Naive B cell (primary cell): ENCODE data around the gene SDK1. TPM values are rescaled to one million over a fixed set of nuclear protein-coding genes. Genes with fewer than 3 reads are reported as not detected.

Experiments
- ATAC-seq, 2 donors: fragments of 150-1000 bp; cut with Tn5 transposase; 2 replicates each; pipeline ENCODE4 v1.10.0; 2021; ENCODE audit warnings: low read depth in 2 of 2, mild to moderate bottlenecking in 2 of 2, moderate library complexity in 2 of 2
- DNase-seq: peaks from one replicate; pipeline ENCODE4 v3.0.0; 2022
- H3K27ac Mint-ChIP-seq, 6 donors: one replicate each; pipeline ENCODE4 v1.8.0; 2020 to 2022; ENCODE audit warnings: mild to moderate bottlenecking in 6 of 6, mixed read lengths in 6 of 6, moderate library complexity in 5 of 6, inconsistent platforms in 2 of 6
- H3K27me3 Mint-ChIP-seq, 3 donors: one replicate each; pipeline ENCODE4 v1.8.0; 2021 to 2022; ENCODE audit warnings: mixed read lengths in 3 of 3, mild to moderate bottlenecking in 1 of 3
- H3K36me3 Mint-ChIP-seq, 2 donors: one replicate each; pipeline ENCODE4 v1.8.0; 2020 to 2022; ENCODE audit warnings: mixed read lengths in 2 of 2, inconsistent platforms in 1 of 2, mild to moderate bottlenecking in 1 of 2
- H3K4me1 Mint-ChIP-seq, 3 donors: one replicate each; pipeline ENCODE4 v1.8.0; 2020 to 2022; ENCODE audit warnings: mixed read lengths in 3 of 3, inconsistent platforms in 1 of 3, mild to moderate bottlenecking in 1 of 3, moderate library complexity in 1 of 3
- H3K4me3 Mint-ChIP-seq, 8 donors: one replicate each; pipeline ENCODE4 v1.8.0; 2020 to 2022; ENCODE audit warnings: mild to moderate bottlenecking in 8 of 8, mixed read lengths in 8 of 8, moderate library complexity in 8 of 8, inconsistent platforms in 2 of 8
- H3K9me3 Mint-ChIP-seq, 7 donors: one replicate each; pipeline ENCODE4 v1.8.0; 2020 to 2022; ENCODE audit warnings: mixed read lengths in 7 of 7, mild to moderate bottlenecking in 5 of 7, inconsistent platforms in 2 of 7, moderate library complexity in 1 of 7
- polyA plus RNA-seq, 6 donors: library from polyadenylated mRNA; unstranded; fragments of 300-500 nt; fragmentation: Illumina TruSeq; gene quantifications; one replicate each; pipeline ENCODE4 v1.2.3, GENCODE V29; 2021; ENCODE audit warnings: low read depth in 6 of 6

The SDK1 gene
- polyA plus RNA-seq, 6 donors from 2014 or later, result 0.15 to 0.60 (median 0.38) TPM; not detected in 2

- Mint-ChIP-seq H3K27me3 (peaks cover 20 to 32% (median 28%) of the 10 kb centered on the region in 3 donors), H3K4me3 (no peak overlapping the region), H3K27ac (no peak overlapping the region), H3K4me1 (no peaks in the 10 kb centered on the region), H3K9me3 (peaks cover 0 to 19% (median 0%) of the 10 kb centered on the region in 7 donors), H3K36me3 (no peaks in the 10 kb centered on the region)
- no peak for DNase-seq
- no peak for ATAC-seq
These were observed 409.5 kb downstream of the SDK1 start for GRCh38 chr7:3710531-3710930.

- Mint-ChIP-seq H3K27ac (no peak overlapping the region), H3K4me1 (no peaks in the 10 kb centered on the region), H3K36me3 (no peaks in the 10 kb centered on the region), H3K27me3 (peaks cover 23 to 40% (median 25%) of the 10 kb centered on the region in 3 donors), H3K9me3 (peaks cover 0 to 15% (median 0%) of the 10 kb centered on the region in 7 donors), H3K4me3 (no peak overlapping the region)
- ATAC-seq (no peak), DNase-seq (no peak)
These were observed 411.8 kb downstream of the SDK1 start for GRCh38 chr7:3712841-3713240.

GRCh38 chr7:3721422-3721821, 420.4 kb downstream of the SDK1 start:
- H3K27ac Mint-ChIP-seq, result no peak overlapping the region
- no peak for ATAC-seq
- peaks cover 4 to 8% (median 5%) of the 10 kb centered on the region in 3 donors for H3K4me1 Mint-ChIP-seq
- H3K9me3 Mint-ChIP-seq, result peaks cover 0 to 2% (median 0%) of the 10 kb centered on the region in 7 donors
- no peak overlapping the region for H3K4me3 Mint-ChIP-seq
- no peaks in the 10 kb centered on the region for H3K36me3 Mint-ChIP-seq
- DNase-seq, result no peak
- peaks cover 1 to 10% (median 3%) of the 10 kb centered on the region in 3 donors for H3K27me3 Mint-ChIP-seq

GRCh38 chr7:3722396-3722922, 421.4 kb downstream of the SDK1 start:
- H3K27ac Mint-ChIP-seq, result no peak overlapping the region
- DNase-seq (peak; percentile 33), ATAC-seq (peak; percentile 58 to 88)
- H3K9me3 Mint-ChIP-seq, result peaks cover 0 to 2% (median 0%) of the 10 kb centered on the region in 7 donors
- H3K4me3 Mint-ChIP-seq, result peak overlapping the region in 1 of 8 donors; percentile 55
- H3K4me1 Mint-ChIP-seq, result peaks cover 4 to 8% (median 5%) of the 10 kb centered on the region in 3 donors
- no peaks in the 10 kb centered on the region for H3K36me3 Mint-ChIP-seq
- peaks cover 0 to 10% (median 9%) of the 10 kb centered on the region in 3 donors for H3K27me3 Mint-ChIP-seq

DNA sequence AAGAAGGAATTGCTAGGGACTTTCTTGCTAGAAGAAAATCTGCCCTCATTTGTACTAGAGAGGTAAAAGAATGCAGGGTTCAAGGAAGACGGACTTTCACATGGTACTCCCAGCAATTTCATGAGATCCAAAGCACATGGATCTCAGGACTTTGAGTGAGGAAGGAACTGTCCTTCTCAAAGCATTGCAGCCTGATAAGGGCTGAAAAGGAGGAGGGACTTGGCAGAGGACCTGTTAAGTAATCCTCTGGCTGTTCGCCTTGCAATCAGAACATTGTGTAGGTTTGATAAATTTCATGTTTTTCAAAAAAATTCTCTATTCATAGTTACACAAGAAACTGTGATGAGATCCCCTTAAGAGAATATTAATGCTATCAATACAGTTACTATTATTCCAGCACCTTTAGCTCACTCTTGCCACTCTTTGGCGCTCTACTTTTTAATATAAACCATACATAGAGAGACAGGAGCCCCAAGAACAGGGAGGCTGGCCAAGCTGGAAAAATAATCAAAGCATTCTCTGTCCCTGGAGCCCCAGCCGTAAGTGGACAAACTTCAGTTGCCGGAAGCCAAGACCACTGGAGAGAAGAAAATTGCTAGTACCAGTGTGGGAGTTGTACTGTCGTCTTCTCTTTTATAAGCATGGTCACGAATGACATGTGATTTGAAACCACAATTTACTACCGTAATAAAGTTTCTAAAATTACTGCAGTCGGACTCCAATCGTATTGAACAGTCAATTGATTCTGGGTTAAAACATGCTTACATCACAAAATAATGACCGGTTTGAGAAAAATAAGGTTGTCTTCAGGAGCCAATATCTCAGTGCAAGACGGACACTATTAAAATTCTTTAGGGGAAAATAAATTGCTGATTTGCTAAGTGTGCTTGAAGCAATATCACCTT, 424.4 kb downstream of the SDK1 start:
- H3K9me3 Mint-ChIP-seq, result peaks cover 0 to 5% (median 1%) of the 10 kb centered on the region in 7 donors
- peaks cover 4 to 8% (median 5%) of the 10 kb centered on the region in 3 donors for H3K4me1 Mint-ChIP-seq
- H3K27me3 Mint-ChIP-seq, result peaks cover 7 to 22% (median 20%) of the 10 kb centered on the region in 3 donors
- no peak overlapping the region for H3K27ac Mint-ChIP-seq
- ATAC-seq (no peak), DNase-seq (no peak)
- H3K36me3 Mint-ChIP-seq, result no peaks in the 10 kb centered on the region
- no peak overlapping the region for H3K4me3 Mint-ChIP-seq

DNA sequence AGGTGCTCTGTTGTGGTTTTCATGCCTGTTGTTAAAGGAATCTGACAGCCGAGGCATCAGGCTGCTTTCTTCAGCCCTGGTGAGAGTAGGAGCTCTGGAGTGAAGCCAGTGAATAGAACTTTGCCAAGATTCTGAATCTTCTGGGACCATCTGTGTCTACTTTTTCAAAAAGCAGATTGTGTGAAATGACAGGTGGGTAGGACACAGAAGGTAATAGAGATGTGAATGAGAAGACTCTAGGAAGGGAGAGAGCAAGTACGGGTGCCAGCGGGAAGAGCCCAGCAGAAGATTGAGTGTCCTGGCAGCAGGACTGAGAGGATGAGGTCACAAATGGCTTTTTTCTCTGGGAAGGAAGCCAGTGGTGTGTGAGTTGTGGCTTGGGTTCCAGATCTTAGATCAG, 429.2 kb downstream of the SDK1 start:
- Mint-ChIP-seq H3K27me3 (peaks cover 7 to 23% (median 21%) of the 10 kb centered on the region in 3 donors), H3K36me3 (peaks cover 0 to 7% of the 10 kb centered on the region in 2 donors), H3K27ac (no peak overlapping the region), H3K4me3 (no peak overlapping the region), H3K9me3 (peaks cover 0 to 16% (median 4%) of the 10 kb centered on the region in 7 donors), H3K4me1 (no peaks in the 10 kb centered on the region)
- ATAC-seq (no peak), DNase-seq (no peak)

GRCh38 chr7:3732395-3733005, 431.4 kb downstream of the SDK1 start:
- DNase-seq (no peak), ATAC-seq (no peak)
- no peak overlapping the region for H3K4me3 Mint-ChIP-seq
- H3K36me3 Mint-ChIP-seq, result peaks cover 0 to 7% of the 10 kb centered on the region in 2 donors
- H3K27ac Mint-ChIP-seq, result peak overlapping the region in 1 of 6 donors; percentile 8
- no peaks in the 10 kb centered on the region for H3K4me1 Mint-ChIP-seq
- peaks cover 0 to 16% (median 4%) of the 10 kb centered on the region in 7 donors for H3K9me3 Mint-ChIP-seq
- H3K27me3 Mint-ChIP-seq, result peaks cover 7 to 21% (median 20%) of the 10 kb centered on the region in 3 donors

DNA sequence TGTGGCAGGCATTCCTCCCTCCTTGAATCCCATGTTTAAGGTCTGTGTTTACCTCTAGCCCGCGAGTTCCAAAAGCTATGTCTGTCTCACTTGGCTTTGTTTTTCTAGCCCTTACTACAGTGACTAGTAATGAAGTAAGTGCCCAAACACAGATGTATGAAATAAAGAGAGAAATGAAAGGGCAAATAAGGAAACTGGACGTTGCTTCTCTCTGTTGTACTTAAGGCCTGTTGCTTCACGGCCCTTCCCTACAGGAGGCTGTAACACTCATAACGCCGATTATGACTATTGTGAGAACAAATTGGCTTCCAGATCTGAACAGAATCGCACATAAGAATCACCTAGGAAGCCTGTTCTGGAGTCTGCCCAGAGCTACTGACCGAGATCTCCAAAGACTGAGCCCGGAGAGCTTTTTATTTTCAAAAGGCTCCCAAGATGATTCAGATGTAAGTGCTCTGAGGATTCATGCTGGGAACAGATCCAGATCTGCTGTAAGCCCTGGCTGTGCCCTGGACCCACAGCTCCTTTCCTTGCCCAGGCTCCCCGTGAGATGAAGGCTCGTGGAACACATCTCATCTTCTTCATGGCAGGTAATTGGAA, 432.6 kb downstream of the SDK1 start:
- ATAC-seq, result no peak
- H3K4me3 Mint-ChIP-seq, result peak overlapping the region in 1 of 8 donors; percentile 16
- H3K36me3 Mint-ChIP-seq, result peaks cover 0 to 18% of the 10 kb centered on the region in 2 donors
- H3K27me3 Mint-ChIP-seq, result peaks cover 9 to 19% (median 15%) of the 10 kb centered on the region in 3 donors
- H3K4me1 Mint-ChIP-seq, result no peaks in the 10 kb centered on the region
- DNase-seq, result no peak
- H3K9me3 Mint-ChIP-seq, result peaks cover 4 to 27% (median 9%) of the 10 kb centered on the region in 7 donors
- no peak overlapping the region for H3K27ac Mint-ChIP-seq

DNA sequence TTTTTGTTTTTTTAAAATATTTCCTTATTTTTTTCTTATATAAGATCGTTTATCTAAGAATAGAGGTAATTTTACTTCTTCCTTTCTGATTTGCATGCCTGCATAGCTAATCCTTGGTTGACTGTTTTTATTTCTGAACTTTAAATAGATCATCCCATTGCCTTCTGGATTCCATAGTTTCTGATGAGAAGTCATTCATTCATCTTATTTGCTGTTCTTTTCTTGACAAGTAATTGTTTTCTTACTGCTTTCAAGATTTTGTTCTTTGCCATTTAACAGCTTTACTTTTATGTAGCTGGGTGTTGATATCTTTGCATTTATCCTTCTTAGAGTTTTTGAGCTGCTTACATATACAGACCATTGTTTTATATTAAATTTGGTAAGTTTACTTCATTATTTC, 437.9 kb downstream of the SDK1 start:
- Mint-ChIP-seq H3K27ac (no peak overlapping the region), H3K9me3 (peaks cover 9 to 39% (median 12%) of the 10 kb centered on the region in 7 donors), H3K27me3 (peaks cover 3 to 14% (median 9%) of the 10 kb centered on the region in 3 donors), H3K36me3 (peaks cover 0 to 21% of the 10 kb centered on the region in 2 donors), H3K4me3 (no peak overlapping the region), H3K4me1 (peaks cover 13 to 21% (median 18%) of the 10 kb centered on the region in 3 donors)
- ATAC-seq, result no peak
- no peak for DNase-seq

DNA sequence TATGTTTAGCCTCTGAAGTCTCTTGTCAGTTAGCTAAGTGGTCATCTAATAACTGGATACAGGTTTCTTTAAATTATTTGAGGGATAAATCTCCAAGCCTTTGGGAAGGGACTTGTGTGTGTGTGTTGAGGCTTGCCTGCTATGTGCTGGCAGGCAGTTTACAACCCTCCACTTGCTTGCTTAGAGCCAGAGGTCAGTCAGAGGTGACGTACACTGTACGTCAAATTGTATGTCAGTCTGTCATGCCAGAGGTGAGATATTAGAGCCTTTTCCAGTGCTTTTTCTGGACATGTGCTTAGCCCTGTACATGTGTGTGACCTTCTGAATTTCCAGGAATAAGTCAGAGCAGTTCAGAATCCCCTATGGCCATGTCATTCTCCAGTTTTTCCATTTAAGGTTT, 438.9 kb downstream of the SDK1 start:
- no peak overlapping the region for H3K4me3 Mint-ChIP-seq

DNA sequence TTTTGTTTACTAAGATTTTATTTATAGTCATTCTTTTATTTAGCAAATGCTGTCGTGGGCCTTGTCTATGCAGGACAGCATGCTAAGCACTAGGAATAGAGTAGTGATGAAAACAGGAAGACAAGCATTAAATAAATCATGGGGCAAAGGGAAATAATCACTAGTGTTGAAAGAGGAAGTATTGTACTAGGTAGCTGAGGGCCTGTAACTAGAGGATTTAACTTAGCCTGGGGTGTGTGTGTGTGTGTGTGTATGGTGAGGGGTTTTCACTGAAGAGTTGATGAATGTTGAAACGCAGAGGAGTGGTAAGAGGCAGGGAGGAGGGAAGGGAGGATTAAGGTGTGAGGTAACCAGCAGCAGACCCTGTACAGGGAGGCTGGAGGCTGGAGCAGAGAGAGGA, 446.4 kb downstream of the SDK1 start:
- Mint-ChIP-seq H3K36me3 (no peaks in the 10 kb centered on the region), H3K4me1 (peaks cover 13 to 23% (median 21%) of the 10 kb centered on the region in 3 donors), H3K27me3 (no peaks in the 10 kb centered on the region), H3K4me3 (peak overlapping the region in 6 of 8 donors; percentile 0 to 76 (median 4)), H3K27ac (peak overlapping the region; percentile 33 to 90 (median 74)), H3K9me3 (peaks cover 0 to 10% (median 2%) of the 10 kb centered on the region in 7 donors)
- DNase-seq (peak; percentile 42), ATAC-seq (peak; percentile 97 to 99)

More for the DNA sequence above, 438.9 kb downstream of the SDK1 start:
- ATAC-seq (no peak), DNase-seq (no peak)
- peaks cover 13 to 21% (median 18%) of the 10 kb centered on the region in 3 donors for H3K4me1 Mint-ChIP-seq
- H3K36me3 Mint-ChIP-seq, result peaks cover 0 to 21% of the 10 kb centered on the region in 2 donors
- peaks cover 0 to 14% (median 9%) of the 10 kb centered on the region in 3 donors for H3K27me3 Mint-ChIP-seq
- no peak overlapping the region for H3K27ac Mint-ChIP-seq
- H3K9me3 Mint-ChIP-seq, result peaks cover 9 to 43% (median 12%) of the 10 kb centered on the region in 7 donors

- peaks cover 13 to 19% (median 14%) of the 10 kb centered on the region in 3 donors for H3K4me1 Mint-ChIP-seq
- ATAC-seq (no peak), DNase-seq (no peak)
- no peaks in the 10 kb centered on the region for H3K27me3 Mint-ChIP-seq
- H3K27ac Mint-ChIP-seq, result no peak overlapping the region
- no peak overlapping the region for H3K4me3 Mint-ChIP-seq
- no peaks in the 10 kb centered on the region for H3K36me3 Mint-ChIP-seq
- H3K9me3 Mint-ChIP-seq, result peaks cover 0 to 5% (median 0%) of the 10 kb centered on the region in 7 donors
These were observed 447.3 kb downstream of the SDK1 start for GRCh38 chr7:3748389-3748788.

- DNase-seq, result no peak
- peaks cover 0 to 5% (median 1%) of the 10 kb centered on the region in 7 donors for H3K9me3 Mint-ChIP-seq
- H3K4me3 Mint-ChIP-seq, result no peak overlapping the region
- H3K4me1 Mint-ChIP-seq, result peaks cover 9 to 14% (median 13%) of the 10 kb centered on the region in 3 donors
- no peak overlapping the region for H3K27ac Mint-ChIP-seq
- no peak for ATAC-seq
- peaks cover 0 to 11% (median 9%) of the 10 kb centered on the region in 3 donors for H3K27me3 Mint-ChIP-seq
- H3K36me3 Mint-ChIP-seq, result peaks cover 0 to 8% of the 10 kb centered on the region in 2 donors
These were observed 452.8 kb downstream of the SDK1 start for GRCh38 chr7:3753868-3754267.
